Nucleus accumbens (tissue), 56 donors: Measurements from ENCODE around the gene ATRIP.
"Not testable (repeated sequence)": the region's sequence is repeated elsewhere in the genome, so short reads cannot be mapped to it uniquely, and the experiment has no call there.

Source experiments
- DNase-seq, 56 donors: peaks; one replicate each; lab custom pipeline; 2025; lab: John Stamatoyannopoulos, UW

ATRIP gene

DNA sequence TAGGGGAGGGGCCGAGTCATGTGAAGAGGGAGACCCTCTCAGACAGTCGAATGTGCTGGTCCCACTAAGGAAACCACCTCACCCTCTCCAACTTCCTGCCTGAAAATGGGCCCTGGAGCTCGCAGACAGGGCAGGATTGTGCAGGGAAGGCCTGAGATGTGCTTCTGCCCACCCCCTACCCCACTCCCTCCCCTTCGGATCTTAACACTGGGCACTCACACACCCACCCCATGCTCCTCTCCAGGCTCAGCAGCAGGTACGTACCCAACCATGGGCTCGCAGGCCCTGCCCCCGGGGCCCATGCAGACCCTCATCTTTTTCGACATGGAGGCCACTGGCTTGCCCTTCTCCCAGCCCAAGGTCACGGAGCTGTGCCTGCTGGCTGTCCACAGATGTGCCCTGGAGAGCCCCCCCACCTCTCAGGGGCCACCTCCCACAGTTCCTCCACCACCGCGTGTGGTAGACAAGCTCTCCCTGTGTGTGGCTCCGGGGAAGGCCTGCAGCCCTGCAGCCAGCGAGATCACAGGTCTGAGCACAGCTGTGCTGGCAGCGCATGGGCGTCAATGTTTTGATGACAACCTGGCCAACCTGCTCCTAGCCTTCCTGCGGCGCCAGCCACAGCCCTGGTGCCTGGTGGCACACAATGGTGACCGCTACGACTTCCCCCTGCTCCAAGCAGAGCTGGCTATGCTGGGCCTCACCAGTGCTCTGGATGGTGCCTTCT lies 20.0 kb downstream of the ATRIP start:
- DNase-seq = peak in 9 of 56 donors; percentile 20 to 56 (median 47)

DNA sequence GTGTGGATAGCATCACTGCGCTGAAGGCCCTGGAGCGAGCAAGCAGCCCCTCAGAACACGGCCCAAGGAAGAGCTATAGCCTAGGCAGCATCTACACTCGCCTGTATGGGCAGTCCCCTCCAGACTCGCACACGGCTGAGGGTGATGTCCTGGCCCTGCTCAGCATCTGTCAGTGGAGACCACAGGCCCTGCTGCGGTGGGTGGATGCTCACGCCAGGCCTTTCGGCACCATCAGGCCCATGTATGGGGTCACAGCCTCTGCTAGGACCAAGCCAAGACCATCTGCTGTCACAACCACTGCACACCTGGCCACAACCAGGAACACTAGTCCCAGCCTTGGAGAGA lies 20.5 kb downstream of the ATRIP start:
- no peak for DNase-seq

DNA sequence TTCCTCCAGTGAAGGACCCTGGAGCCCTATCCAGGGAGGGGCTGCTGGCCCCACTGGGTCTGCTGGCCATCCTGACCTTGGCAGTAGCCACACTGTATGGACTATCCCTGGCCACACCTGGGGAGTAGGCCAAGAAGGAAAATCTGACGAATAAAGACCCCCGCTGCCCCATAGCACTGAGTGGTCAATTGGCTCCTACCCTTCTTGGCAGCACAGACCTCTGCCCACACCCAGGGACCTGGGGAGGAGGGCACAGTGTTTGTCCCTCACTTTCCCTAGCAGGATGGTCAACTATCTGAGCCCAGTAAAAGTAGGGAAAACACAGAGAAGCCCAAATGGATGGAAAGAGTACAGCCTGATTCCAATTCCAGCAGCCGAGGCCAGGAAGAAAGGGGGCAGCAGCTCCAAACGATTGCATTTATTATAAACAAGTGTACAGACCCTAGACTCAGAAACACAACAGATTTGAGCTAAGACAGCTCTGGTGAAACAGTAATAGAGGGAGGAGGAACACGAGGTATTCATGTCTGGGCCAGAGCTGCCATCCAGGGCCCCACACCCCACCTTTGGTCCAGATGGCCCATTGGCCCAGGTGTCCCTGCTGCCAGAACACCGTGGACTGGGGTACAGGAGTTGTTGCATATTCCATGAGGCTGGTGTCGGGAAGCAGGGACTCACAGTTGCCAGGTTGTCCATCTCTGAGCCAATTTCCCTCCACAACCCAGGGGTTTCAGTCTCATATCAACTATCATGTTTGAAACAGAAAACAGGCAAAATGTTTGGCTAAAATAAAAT lies 21.1 kb downstream of the ATRIP start:
- DNase-seq = no peak

DNA sequence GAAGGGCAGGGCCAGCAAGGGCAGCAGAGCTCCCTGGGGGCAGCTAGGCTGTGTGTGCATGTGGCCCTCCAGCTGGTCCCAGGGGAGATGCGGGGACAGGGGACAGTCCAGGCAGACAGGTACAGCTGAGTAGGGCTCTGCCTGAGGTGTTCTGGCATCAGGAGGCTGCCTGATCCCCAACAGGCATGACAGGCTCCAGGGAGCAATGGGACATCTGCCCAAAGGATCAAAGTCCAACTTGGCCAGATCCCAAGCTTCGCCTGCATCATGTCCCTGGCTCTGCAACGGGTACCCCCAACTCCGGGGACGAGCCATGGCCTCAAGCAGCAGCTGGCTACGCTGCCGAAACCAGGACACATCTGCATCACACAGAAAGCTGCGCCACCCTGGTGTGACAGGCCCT lies 21.8 kb downstream of the ATRIP start:
- peak in 1 of 56 donors; percentile 21 for DNase-seq

DNA sequence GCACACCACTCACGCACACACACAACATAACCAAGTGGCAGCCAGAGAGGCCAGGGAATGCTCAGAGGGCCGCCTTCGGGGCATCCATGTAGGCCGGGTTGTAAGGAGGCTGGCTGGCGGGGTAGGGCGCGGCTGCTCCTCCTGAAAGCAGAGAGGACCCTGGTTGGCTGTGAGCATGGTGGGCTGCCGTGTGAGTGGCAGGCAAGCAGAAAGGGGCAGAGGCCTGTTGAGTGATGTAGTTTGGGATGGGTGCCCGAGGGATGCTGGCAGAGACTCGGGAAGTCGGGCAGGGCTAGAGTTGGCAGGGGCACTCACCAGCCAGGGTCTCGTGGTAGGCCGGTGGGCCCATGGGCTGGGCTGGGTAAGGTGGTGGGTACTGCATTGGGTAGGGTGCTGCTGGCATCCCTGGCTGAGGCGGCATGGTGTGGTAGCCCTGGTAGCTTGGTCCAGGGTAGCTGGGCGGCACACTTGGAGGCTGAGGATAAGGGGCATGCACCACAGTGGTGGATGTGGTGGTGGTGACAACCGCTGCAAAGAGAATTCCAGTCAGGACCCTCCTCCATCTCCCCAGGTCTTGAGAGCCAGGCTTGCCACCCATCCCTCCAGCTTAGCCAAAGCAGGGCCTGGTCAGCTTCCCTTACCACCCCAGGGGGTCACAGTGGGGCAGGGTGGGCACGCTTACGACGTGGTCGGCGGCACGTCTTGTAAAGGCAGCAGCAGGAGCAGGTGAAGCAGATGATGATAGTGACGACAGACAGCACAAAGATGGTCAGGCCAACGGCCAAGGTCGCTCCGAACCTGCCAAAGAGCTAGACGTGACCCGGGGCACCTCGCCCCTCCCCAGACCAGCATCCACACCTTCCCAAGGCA lies 22.7 kb downstream of the ATRIP start:
- DNase-seq = peak in 16 of 56 donors; percentile 11 to 52 (median 26)

DNA sequence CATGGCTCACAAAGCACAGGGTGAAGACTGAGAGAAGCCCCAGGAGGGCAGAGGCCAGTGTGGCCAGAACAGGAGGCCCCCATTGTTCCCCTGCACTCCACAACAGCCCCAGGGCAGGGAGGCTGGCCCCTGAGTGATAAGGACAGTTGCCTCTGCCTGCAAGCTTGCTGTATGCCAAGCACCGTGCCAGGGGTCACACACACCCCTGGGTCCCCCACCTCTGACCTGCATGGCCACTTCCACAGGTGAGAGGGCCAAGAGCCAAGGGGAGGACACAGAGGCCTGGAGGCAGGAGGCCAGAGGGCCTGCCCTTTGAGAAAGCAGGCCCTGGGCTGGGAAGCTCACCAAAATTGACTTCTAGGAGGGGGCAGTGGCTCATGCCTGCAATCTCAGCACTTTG lies 23.7 kb downstream of the ATRIP start:
- no peak for DNase-seq

DNA sequence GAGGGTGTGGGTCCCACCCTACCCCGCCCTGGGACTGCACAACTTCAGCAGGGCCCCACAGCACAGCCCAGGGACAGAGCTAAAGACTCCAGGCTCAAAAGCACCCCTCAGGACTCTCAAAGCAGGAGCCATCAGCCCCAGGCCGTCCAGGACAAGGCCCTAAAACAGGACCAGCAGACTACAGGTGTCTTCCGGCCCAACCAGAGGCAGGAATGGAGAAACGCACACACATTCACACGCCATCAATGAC lies 26.1 kb downstream of the ATRIP start:
- peak in 5 of 56 donors; percentile 46 to 58 (median 52) for DNase-seq

DNA sequence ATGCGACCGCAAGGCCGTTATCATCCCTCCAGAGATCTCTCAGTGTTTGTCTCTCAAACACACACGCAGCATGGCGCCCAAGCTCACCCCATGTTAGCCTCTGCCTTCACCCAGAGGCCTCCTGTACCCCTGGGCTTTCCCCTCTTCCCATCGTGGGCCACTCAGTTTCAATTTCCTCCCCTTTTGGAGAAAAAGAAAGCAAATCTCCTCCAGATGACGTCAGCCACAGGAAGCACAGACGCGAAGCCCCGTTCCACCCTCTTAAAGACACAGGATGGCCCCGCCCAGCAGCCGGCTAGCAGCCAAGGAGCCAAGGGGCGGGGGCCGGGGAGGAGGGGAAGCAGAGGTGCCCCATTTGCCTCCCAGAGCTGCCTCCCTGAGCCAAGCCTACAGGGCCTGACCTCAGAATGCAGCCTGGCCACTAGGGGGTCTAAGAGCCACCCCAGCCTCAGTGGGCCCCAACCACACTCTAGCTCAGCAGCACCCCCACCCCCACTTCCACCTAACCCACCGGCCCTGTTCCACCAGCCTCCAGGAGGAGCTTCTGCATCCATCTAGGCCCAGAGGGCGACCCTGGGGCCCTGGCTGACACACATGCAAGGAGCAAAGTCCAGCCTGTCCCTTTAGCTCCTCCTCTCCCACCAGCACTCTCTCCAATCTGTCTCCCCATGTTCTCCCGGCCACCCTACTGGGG lies 26.5 kb downstream of the ATRIP start:
- DNase-seq = peak; percentile 34 to 90 (median 76)

DNA sequence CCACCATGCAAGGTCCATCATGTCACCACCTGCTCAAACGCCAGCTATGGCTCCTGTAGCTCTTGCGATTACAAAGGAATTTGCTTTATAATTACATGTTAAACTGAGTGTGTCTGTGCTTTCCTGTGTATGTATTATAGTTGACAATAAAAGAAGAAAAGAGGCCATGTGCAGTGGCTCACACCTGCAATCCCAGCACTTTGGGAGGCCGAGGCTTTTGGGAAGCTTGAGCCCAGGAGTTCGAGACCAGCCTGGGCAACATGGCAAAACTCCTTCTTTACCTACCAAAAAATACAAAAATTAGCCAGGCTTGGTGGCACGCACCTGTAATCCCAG lies 27.0 kb downstream of the ATRIP start:
- no peak for DNase-seq

DNA sequence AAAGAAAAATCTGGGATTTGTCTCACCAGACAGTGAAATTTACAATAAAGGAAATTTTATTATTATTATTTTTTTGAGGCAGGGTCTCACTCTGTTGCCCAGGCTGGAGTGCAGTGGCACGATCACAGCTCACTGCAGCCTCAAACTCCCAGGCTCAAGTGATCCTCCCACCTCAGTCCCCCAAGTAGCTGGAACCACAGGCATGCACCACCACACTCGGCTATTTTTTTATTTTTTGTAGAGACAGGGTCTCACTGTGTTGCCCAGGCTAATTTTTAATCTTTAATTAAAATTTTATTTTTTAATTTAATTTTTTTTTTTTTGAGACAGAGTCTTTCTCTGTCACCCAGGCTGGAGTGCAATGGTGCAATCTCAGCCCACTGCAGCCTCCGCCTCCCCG lies 27.5 kb downstream of the ATRIP start:
- DNase-seq = not testable (repeated sequence)

DNA sequence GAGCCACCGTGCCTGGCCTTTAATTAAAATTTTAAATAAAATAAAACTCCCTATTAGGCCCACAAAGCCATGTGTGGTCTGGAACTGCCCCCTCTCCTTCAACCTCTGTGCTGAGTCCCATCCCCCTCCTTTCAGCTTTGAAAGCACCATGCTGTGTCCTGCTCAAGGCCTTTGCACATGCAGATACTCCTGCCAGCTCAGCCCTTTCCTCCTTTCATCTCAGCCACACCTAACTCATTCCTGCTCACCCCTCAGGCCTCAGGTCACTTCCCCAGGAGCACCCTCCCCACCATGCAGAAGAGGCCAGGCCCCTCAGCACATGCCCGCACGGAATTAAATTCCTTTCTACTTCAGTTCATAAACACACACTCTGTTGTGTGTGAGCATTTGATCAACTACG lies 28.1 kb downstream of the ATRIP start:
- no peak for DNase-seq

DNA sequence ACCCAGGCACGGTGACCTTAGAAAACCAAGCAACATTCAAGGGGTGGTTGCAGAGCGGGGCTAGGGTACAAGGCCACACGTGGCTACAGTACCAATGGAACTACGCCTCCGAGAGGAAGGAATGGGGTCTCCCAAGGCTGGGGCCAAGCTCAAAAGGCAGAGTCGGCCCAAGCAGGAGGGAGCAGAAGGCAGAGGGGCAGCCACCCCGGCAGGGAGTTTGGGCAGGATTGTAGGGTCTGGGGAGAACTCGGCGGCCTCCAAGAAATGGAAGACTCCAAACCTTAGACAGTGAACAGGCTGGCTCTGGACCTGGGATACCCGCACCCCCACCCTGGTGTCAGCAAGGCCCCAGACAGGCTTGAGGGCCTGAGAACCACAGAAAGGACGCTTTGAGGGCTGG lies 28.7 kb downstream of the ATRIP start:
- no peak for DNase-seq

DNA sequence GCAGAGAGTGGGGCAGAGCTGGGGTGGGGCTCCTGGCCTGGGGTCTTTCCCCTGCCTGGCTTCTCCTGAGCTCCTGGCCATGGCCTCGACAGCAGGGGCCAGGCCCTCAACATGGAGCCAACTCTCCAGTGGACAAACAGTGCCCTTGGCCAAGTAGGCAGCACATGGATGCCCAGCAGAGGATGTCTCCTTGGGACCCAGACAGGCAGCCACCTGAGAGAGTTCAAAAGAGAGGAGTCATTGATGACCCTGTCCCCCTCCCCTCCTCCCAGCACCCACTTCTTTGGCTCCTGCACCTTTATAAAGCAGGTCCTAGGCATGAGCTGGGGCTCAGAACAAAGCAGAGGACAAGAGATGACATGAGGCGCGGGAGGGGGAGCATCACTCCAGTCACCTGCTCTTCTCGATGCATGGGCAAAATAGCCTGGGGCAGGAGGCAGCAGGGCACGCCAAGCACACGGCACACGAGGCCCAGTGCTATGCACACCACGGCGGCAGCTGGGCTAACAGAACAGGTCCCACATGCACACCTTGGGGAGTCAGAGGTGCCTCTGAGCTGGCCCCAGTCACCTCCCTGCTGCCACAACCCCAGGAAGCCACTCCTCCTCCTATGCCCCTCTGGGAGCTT lies 30.0 kb downstream of the ATRIP start:
- no peak for DNase-seq

DNA sequence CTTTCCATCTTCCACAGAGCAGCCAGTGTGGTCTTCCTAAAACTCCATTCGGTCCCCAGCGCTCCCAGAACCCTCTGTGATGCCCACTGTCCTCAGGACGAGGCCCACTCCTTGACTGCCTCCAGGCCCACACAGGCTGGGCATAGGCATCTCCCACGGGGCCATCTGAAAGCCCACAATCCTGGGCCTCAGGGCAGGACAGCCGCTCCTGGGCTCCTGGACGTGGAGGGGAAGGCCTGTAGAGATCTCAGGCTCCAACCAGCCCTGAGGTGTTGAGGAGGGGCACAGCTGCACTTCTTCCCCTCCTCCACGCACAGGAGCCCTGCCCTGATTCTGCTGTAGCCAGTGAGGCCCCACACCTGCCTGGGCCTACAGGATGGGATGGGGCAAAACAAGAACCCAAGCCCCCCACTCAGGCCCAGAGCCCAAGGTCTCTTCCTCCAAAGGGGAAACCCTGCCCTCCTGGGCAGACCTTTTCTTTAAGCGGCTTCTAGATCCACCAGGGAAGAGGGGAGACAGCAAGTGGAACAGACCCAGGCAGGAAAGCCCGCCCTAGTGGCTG lies 31.5 kb downstream of the ATRIP start:
- DNase-seq = no peak

DNA sequence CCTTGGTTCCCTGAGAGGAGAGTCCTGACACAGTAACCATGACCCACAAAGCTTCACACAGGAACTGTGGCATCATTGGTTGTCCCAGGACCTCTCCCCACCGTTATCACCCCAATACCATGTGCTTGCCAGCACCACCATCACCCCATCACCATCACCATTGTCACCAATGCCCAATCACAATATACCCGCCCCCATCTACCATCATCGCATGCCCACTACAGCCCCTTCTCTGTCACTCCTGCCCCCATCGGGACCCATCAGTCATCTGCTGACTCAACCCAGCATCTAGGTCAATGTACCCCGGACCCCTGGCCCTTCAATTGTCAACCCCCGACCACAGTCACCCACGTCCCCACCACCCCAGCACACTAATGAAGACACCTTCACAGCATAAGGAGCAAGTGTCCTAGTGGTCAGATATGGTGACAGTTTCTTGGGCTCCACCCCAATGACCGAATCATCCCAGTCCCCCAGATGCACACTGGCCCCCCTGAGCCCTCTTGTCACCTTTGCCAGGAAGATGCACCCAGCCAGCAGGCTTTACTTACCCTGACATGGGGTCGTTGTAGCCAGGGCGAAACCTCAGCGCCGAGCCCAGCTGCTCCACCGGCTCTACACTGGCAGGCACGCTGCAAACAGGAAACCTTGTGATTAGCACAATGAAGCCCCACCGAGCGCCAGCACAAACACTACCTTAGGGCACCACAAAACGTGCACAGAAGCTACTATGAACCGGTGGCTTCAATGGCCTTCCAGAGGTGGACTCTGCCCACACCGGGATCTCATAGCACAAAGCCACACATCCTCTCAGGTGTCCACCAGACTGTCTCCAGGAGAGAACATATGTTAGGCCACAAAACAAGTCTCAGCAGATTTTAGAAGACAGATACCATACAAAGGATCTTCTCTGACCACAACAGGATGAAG lies 32.4 kb downstream of the ATRIP start:
- DNase-seq = no peak

DNA sequence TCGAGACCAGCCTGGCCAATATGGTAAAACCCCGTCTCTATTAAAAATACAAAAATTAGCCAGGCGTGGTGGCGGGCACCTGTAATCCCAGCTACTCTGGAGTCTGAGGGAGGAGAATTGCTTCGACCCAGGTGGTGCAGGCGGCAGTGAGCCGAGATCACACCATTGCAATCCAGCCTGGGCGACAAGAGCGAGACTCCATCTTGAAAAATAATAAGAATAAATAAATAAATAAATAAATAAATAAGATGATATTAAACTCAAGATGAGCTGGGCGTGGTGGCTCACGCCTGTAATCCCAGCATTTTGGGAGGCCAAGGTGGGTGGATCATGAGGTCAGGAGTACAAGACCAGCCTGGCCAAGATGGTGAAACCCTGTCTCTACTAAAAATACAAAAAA lies 34.4 kb downstream of the ATRIP start:
- DNase-seq = not testable (repeated sequence)

DNA sequence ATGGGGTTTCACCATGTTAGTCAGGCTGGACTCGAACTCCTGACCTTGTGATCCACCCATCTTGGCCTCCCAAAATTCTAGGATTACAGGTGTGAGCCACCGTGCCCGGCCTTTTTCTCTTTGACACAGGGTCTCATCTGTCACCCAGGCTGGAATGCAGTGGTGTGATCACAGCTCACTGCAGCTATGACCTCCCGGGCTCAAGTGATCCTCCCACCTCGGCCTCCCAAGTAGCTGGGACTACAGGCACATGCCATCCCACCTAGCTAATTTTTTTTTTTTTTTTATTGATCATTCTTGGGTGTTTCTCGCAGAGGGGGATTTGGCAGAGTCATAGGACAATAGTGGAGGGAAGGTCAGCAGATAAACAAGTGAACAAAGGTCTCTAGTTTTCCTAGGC lies 36.3 kb downstream of the ATRIP start:
- DNase-seq = not testable (repeated sequence)

DNA sequence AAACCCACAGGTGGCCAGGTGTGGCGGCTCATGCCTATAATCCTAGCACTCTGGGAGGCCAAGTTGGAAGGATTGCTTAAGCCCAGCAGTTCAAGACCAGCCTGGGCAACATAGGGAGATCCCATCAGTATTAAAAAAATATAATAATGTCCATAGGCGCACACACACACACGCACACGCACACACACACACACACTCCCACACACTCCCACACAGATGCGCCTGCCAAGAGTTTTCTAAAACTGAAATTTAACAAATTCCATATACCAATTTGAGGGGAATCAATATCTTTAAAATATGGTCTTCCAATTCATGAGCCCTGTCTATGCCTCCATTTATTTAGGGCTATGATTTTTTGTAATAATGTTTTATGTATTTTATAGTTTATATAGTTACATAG lies 40.4 kb downstream of the ATRIP start:
- no peak for DNase-seq
